Mucosa of descending colon (tissue), 3 donors: Measurements from ENCODE around the gene SRSF12. TPM values are rescaled to one million over a fixed set of nuclear protein-coding genes. Genes with fewer than 3 reads are reported as not detected.

Experiments
- ATAC-seq: fragments of 200-7000 bp; cut with Tn5 transposase; one replicate; pipeline ENCODE4 v1.9.1; 2020; ENCODE audit warnings: mild to moderate bottlenecking, moderate library complexity
- DNase-seq, 3 donors: peaks; one replicate each; pipeline ENCODE4 v3.0.0-alpha.2; 2020
- H3K36me3 ChIP-seq: fragments of 200-600 bp; one replicate; pipeline ENCODE4 v1.8.0; 2021; ENCODE audit warnings: low read depth, mild to moderate bottlenecking
- H3K4me1 ChIP-seq: fragments of 200-600 bp; one replicate; pipeline ENCODE4 v1.8.0; 2021; ENCODE audit warnings: low read depth, mild to moderate bottlenecking
- H3K4me3 ChIP-seq: fragments of 200-600 bp; one replicate; pipeline ENCODE4 v1.8.0; 2021; ENCODE audit warnings: mild to moderate bottlenecking
- H3K9me3 ChIP-seq: fragments of 200-600 bp; one replicate; pipeline ENCODE4 v1.8.0; 2021; ENCODE audit warnings: mild to moderate bottlenecking
- intact Hi-C, 2 donors: fragments of 100-400 bp; cut with DNase I in 1 of 2; cut with micrococcal nuclease in 1 of 2; formaldehyde crosslinking; loops; one replicate each; pipeline versions ENCODE4 v1.11.0 to v1.11.1; 2022; cut with DNase I, micrococcal nuclease
- total RNA-seq, 3 donors: library from RNA; stranded (reverse); fragmentation: NEBNext Ultra II Directional in 2 of 3; extraction: Animal tissue kit (Norgen Biotek cat#: 25700) in 2 of 3; gene quantifications; one replicate each; pipeline versions ENCODE4 v1.2.1 to v1.2.4, GENCODE V29; 2021 to 2023
- TF ChIP-seq, protein P1 (sequence below): fragments of 200-600 bp; IDR thresholded peaks from one replicate; pipeline ENCODE4 v1.8.0; 2022; ENCODE audit warnings: antibody characterized with exemption, mild to moderate bottlenecking
- donor health status: DM: no; HTN: no; CAD: no; lungs with moderate emphysema.
- donor health status: DM: no; HTN: no; CAD: no.
- donor health status: DM: no; HTN: yes; CAD: no.

SRSF12 gene
- total RNA-seq, 3 donors from 2014 or later = 0.12 to 0.51 TPM; not detected in 1

DNA sequence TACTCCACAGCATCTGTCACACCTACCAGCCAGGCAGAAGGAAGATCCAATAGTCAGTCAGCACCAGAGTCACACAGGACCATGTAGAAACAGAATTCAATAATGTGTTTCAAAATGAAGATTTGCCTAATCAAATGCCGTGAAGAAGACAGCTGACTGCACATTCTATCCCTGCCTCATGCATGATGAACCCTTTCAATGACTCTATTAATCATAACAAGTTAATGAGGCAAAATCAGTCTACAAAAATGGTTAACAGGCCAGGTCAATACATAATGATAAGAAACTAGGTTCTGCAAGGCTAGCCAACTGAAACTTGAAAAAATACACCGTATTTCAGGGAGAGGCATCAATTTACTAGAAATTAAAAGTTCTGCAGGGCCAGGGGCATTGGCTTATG lies 44.0 kb downstream of the SRSF12 start:
- Histone ChIP-seq H3K4me1 (peaks cover 3% of the 10 kb centered on the region), H3K36me3 (no peaks in the 10 kb centered on the region), H3K9me3 (no peaks in the 10 kb centered on the region), H3K4me3 (no peak overlapping the region)
- intact Hi-C loops = no loop called here
- ATAC-seq = no peak
- TF ChIP-seq, protein P1, sequence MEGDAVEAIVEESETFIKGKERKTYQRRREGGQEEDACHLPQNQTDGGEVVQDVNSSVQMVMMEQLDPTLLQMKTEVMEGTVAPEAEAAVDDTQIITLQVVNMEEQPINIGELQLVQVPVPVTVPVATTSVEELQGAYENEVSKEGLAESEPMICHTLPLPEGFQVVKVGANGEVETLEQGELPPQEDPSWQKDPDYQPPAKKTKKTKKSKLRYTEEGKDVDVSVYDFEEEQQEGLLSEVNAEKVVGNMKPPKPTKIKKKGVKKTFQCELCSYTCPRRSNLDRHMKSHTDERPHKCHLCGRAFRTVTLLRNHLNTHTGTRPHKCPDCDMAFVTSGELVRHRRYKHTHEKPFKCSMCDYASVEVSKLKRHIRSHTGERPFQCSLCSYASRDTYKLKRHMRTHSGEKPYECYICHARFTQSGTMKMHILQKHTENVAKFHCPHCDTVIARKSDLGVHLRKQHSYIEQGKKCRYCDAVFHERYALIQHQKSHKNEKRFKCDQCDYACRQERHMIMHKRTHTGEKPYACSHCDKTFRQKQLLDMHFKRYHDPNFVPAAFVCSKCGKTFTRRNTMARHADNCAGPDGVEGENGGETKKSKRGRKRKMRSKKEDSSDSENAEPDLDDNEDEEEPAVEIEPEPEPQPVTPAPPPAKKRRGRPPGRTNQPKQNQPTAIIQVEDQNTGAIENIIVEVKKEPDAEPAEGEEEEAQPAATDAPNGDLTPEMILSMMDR = no peak
- DNase-seq = no peak

DNA sequence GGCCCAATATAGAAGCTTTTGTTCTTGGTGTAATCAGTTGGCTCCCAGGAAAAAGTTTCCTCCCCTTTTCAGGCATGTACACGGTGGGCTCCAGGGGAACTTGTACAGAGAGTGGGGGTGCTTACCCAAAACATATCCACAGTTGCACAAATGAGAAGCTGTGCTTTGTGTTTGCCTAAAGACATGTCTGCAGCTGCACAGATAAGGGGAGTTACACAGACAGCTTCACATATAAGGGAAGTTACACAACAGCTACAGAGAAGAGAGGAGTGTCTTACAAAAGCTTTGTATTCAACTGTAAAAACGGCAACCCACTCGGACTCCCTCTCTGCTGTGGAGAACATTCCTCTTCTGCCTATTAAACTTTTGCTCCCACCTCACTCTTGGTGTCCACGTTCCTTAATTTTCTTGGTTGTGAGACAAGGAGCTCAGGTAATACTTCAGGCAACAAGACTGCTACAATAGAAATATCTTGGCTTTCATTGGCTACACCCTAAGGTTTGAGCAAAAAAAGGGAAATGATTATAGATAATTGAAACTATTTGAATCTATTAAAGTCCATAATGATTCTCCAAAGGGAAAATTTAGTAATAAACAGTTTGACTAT lies 44.8 kb downstream of the SRSF12 start:
- H3K4me1 ChIP-seq = peaks cover 3% of the 10 kb centered on the region
- ATAC-seq = peak; percentile 48
- no peaks in the 10 kb centered on the region for H3K9me3 ChIP-seq
- TF ChIP-seq, protein P1 = no peak
- intact Hi-C loops = no loop called here
- no peaks in the 10 kb centered on the region for H3K36me3 ChIP-seq
- H3K4me3 ChIP-seq = no peak overlapping the region
- DNase-seq = no peak

GRCh38 chr6:89071036-89071435 lies 46.8 kb downstream of the SRSF12 start:
- Histone ChIP-seq H3K4me1 (peaks cover 3% of the 10 kb centered on the region), H3K36me3 (no peaks in the 10 kb centered on the region), H3K4me3 (no peak overlapping the region), H3K9me3 (no peaks in the 10 kb centered on the region)
- peak; percentile 80 for ATAC-seq
- peak in 1 of 3 donors; percentile 55 for DNase-seq
- intact Hi-C loops = no loop called here
- TF ChIP-seq, protein P1 = no peak

- TF ChIP-seq, protein P1 = no peak
- Histone ChIP-seq H3K36me3 (no peaks in the 10 kb centered on the region), H3K9me3 (no peaks in the 10 kb centered on the region), H3K4me1 (peaks cover 3% of the 10 kb centered on the region), H3K4me3 (no peak overlapping the region)
- intact Hi-C loops = no loop called here
- DNase-seq (no peak), ATAC-seq (no peak)
Measured at GRCh38 chr6:89069536-89070163, 48.2 kb downstream of the SRSF12 start.

- peak overlapping the region; percentile 11 for H3K4me3 ChIP-seq
- ATAC-seq (no peak), DNase-seq (no peak)
- no peaks in the 10 kb centered on the region for H3K36me3 ChIP-seq
- H3K9me3 ChIP-seq = no peaks in the 10 kb centered on the region
- TF ChIP-seq, protein P1 = no peak
- peaks cover 3% of the 10 kb centered on the region for H3K4me1 ChIP-seq
- intact Hi-C loops = no loop called here
Measured at GRCh38 chr6:89068695-89069094, 49.2 kb downstream of the SRSF12 start.
